Measurements from ENCODE around the gene EGFL7. TPM values are rescaled to one million over a fixed set of nuclear protein-coding genes. Genes with fewer than 3 reads are reported as not detected.
A peak's percentile ranks its signal among the peaks of the same experiment; 100 is the strongest.

EGFL7 gene
- total RNA-seq, 1 experiment from 2014 or later, result 38.0 TPM

- no peaks in the 10 kb centered on the region; the same call in 1 of the 2 replicates for H3K79me2 ChIP-seq (ENCODE audit: insufficient read depth, low read length)
- H4K91ac ChIP-seq (ENCODE audit: insufficient read length, low read depth, low read length), result no peak overlapping the region
- no peak overlapping the region for H2AK5ac ChIP-seq (ENCODE audit: insufficient read length, low read length)
- H3K23ac ChIP-seq (ENCODE audit: insufficient read length, low read depth, low read length), result no peak overlapping the region
- H3K9me3 ChIP-seq (ENCODE audit: control insufficient read depth, low read depth, low read length), result no peaks in the 10 kb centered on the region
- Mint-ChIP-seq H3K4me1 (peaks cover 4 to 27% of the 10 kb centered on the region in 2 experiments), H3K36me3 (ENCODE audit: insufficient read depth in 1 of 3, low read depth in 3 of 3) (no peaks in the 10 kb centered on the region), H3K4me3 (peak overlapping the region in 1 of 2 experiments; percentile 43; a peak in 1 of 5 replicates), H3K27me3 (ENCODE audit: low read depth) (peaks cover 19% of the 10 kb centered on the region), H3K27ac (no peak overlapping the region), H3K9me3 (no peaks in the 10 kb centered on the region)
- no peaks in the 10 kb centered on the region for H4K20me1 ChIP-seq (ENCODE audit: control insufficient read depth, insufficient read depth, insufficient read length)
- WGBS (ENCODE audit: extremely low coverage, insufficient read length, low lambda C conversion rate), result no CpG with 5 or more reads among the region's 7 CpGs
- no peak overlapping the region for H2BK20ac ChIP-seq (ENCODE audit: low read depth, low read length, poor library complexity, severe bottlenecking)
- no peak overlapping the region for H3K18ac ChIP-seq (ENCODE audit: insufficient read length, low read depth, low read length)
- no peak overlapping the region for H4K8ac ChIP-seq (replicated peaks; ENCODE audit: insufficient read length, low read depth, low read length)
- no peak for DNase-seq
- no peak overlapping the region for H3K9ac ChIP-seq (ENCODE audit: extremely low read depth, insufficient read length, low read length)
- H3K14ac ChIP-seq (ENCODE audit: insufficient read depth, low read length), result no peak overlapping the region
- no peak overlapping the region for H2AFZ ChIP-seq (ENCODE audit: low read length)
- H3K27me3 ChIP-seq (ENCODE audit: insufficient read depth, low read length), result no peaks in the 10 kb centered on the region
- peaks cover 9% of the 10 kb centered on the region for H3K23me2 ChIP-seq (ENCODE audit: insufficient read length, low read depth, low read length, poor library complexity, severe bottlenecking)
- H4K5ac ChIP-seq (ENCODE audit: insufficient read length, low read depth, low read length), result no peak overlapping the region
- H3K4me1 ChIP-seq (ENCODE audit: insufficient read depth, low read length), result no peaks in the 10 kb centered on the region
- H2BK12ac ChIP-seq (ENCODE audit: insufficient read length, low read depth, low read length), result no peak overlapping the region
- no peak overlapping the region for H3T11ph ChIP-seq (ENCODE audit: low read length)
- no peak overlapping the region for H2BK5ac ChIP-seq (ENCODE audit: insufficient read length, low read length)
- H2BK15ac ChIP-seq (ENCODE audit: low read depth, low read length), result no peak overlapping the region
- no peak overlapping the region for H3K56ac ChIP-seq (ENCODE audit: insufficient read length, low read depth, low read length)
- H2BK120ac ChIP-seq (ENCODE audit: low read depth, low read length, poor library complexity, severe bottlenecking), result no peak overlapping the region
- no peak overlapping the region for H3K4me2 ChIP-seq (ENCODE audit: insufficient read depth, insufficient read length, low read length)
- peaks cover 4% of the 10 kb centered on the region for H3K79me1 ChIP-seq (ENCODE audit: insufficient read depth, low read depth, low read length, poor library complexity, severe bottlenecking)
- no peak for TF ChIP-seq CTCF (conservative IDR thresholded peaks at IDR 0.05)
- H3K4ac ChIP-seq (ENCODE audit: low read depth, low read length), result no peak overlapping the region
- no peak overlapping the region for H3K27ac ChIP-seq (ENCODE audit: insufficient read length, low read depth, low read length)
These were observed 26.4 kb downstream of the EGFL7 start for GRCh38 chr9:136689108-136689460.

Measured in H9 (cell line).